Natural killer cell (primary cell): Measurements from ENCODE around the gene DNMT3L. TPM values are rescaled to one million over a fixed set of nuclear protein-coding genes. Genes with fewer than 3 reads are reported as not detected.
"Not testable (repeated sequence)": the region's sequence is repeated elsewhere in the genome, so short reads cannot be mapped to it uniquely, and the experiment has no call there.

Source experiments
- ATAC-seq, 3 donors: fragments of 150-1000 bp in 2 of 3; fragments of 200-7000 bp in 1 of 3; cut with Tn5 transposase; 1 replicate in 1 of 3; 2 replicates in 2 of 3; pipeline ENCODE4 v1.10.0; 2021; ENCODE audit warnings: mild to moderate bottlenecking in 2 of 3, moderate library complexity in 2 of 3
- DNase-seq, 2 donors: peaks; one replicate each; pipeline versions ENCODE4 v3.0.0 to v3.0.0-alpha.2; 2013 to 2021; ENCODE audit warnings: mixed read lengths in 1 of 2
- H3K27ac ChIP-seq: one replicate; pipeline ENCODE4 v1.5.1; 2013; ENCODE audit warnings: mild to moderate bottlenecking, low read length
- H3K27me3 ChIP-seq: one replicate; pipeline ENCODE4 v1.6.1; 2013; ENCODE audit warnings: low read length; ENCODE audit not compliant: control insufficient read depth, insufficient read depth
- H3K36me3 ChIP-seq: one replicate; pipeline ENCODE4 v1.6.1; 2013; ENCODE audit warnings: low read length; ENCODE audit not compliant: control insufficient read depth, insufficient read depth
- H3K4me1 ChIP-seq: one replicate; pipeline ENCODE4 v1.6.1; 2013; ENCODE audit warnings: low read length; ENCODE audit not compliant: control insufficient read depth, insufficient read depth
- H3K4me3 ChIP-seq: one replicate; pipeline ENCODE4 v1.5.1; 2013; ENCODE audit warnings: low read length
- H3K9me3 ChIP-seq: one replicate; pipeline ENCODE4 v1.6.1; 2013; ENCODE audit warnings: low read length; ENCODE audit not compliant: control insufficient read depth, insufficient read depth
- H3K27ac Mint-ChIP-seq, 2 donors: one replicate each; pipeline ENCODE4 v1.8.0; 2022; ENCODE audit warnings: mild to moderate bottlenecking in 2 of 2, mixed read lengths in 2 of 2, moderate library complexity in 1 of 2
- H3K27me3 Mint-ChIP-seq, 2 donors: one replicate each; pipeline ENCODE4 v1.8.0; 2022; ENCODE audit warnings: low read depth in 2 of 2, mixed read lengths in 2 of 2
- H3K36me3 Mint-ChIP-seq: one replicate; pipeline ENCODE4 v1.8.0; 2022; ENCODE audit warnings: mixed read lengths
- H3K4me1 Mint-ChIP-seq, 2 donors: one replicate each; pipeline ENCODE4 v1.8.0; 2022; ENCODE audit warnings: mixed read lengths in 2 of 2
- H3K4me3 Mint-ChIP-seq: one replicate; pipeline ENCODE4 v1.8.0; 2022; ENCODE audit warnings: mild to moderate bottlenecking, moderate library complexity, mixed read lengths
- H3K9me3 Mint-ChIP-seq, 2 donors: one replicate each; pipeline ENCODE4 v1.8.0; 2022; ENCODE audit warnings: mixed read lengths in 2 of 2
- CTCF ChIP-seq: fragments of 200-600 bp; IDR thresholded peaks from one replicate; pipeline ENCODE4 v1.8.0; 2022; ENCODE audit warnings: antibody characterized with exemption
- WGBS: methylation state at CpG from one replicate; pipeline ENCODE4 v1.1.7; 2013; ENCODE audit warnings: missing lambda C conversion rate; ENCODE audit not compliant: insufficient coverage; 5-methylcytosine and 5-hydroxymethylcytosine counted together
- intact Hi-C: fragments of 100-400 bp; cut with micrococcal nuclease; formaldehyde crosslinking; loops from one replicate; pipeline ENCODE4 v1.14.2; 2022
- total RNA-seq, 4 donors: library from RNA; stranded (reverse); fragments of 120-200 nt in 1 of 4; gene quantifications; one replicate each; pipeline versions ENCODE4 v1.2.3 to v1.2.4, GENCODE V29; 2013 to 2022

Gene DNMT3L
- total RNA-seq, 3 donors from 2014 or later (not counting 1 experiment from before 2014, with no cell fraction given), result not detected

- 62% methylated on average over 29 of the region's 29 CpGs for WGBS
- Mint-ChIP-seq H3K9me3 (no peaks in the 10 kb centered on the region), H3K27me3 (peaks cover 0 to 3% of the 10 kb centered on the region in 2 donors), H3K27ac (no peak overlapping the region), H3K36me3 (no peaks in the 10 kb centered on the region), H3K4me3 (no peak overlapping the region), H3K4me1 (no peaks in the 10 kb centered on the region)
- no peak for DNase-seq
- H3K27ac ChIP-seq, result no peak overlapping the region
- no peaks in the 10 kb centered on the region for H3K9me3 ChIP-seq
- no peak for ATAC-seq
- intact Hi-C loops, result no loop called here
- no peaks in the 10 kb centered on the region for H3K36me3 ChIP-seq
- no peaks in the 10 kb centered on the region for H3K4me1 ChIP-seq
- H3K4me3 ChIP-seq, result no peak overlapping the region
- TF ChIP-seq CTCF, result no peak
- no peaks in the 10 kb centered on the region for H3K27me3 ChIP-seq
These were observed 7.6 kb downstream of the DNMT3L start for GRCh38 chr21:44253832-44254710.

GRCh38 chr21:44249204-44250037 is 12.3 kb downstream of the DNMT3L start:
- H3K27me3 Mint-ChIP-seq, H3K27ac Mint-ChIP-seq, H3K9me3 ChIP-seq, H3K4me1 ChIP-seq, ATAC-seq, H3K36me3 Mint-ChIP-seq, intact Hi-C loops, H3K4me1 Mint-ChIP-seq, H3K4me3 ChIP-seq, H3K9me3 Mint-ChIP-seq, DNase-seq, H3K27me3 ChIP-seq, H3K4me3 Mint-ChIP-seq, H3K27ac ChIP-seq, H3K36me3 ChIP-seq: not testable (repeated sequence)
- WGBS, result no CpG with 5 or more reads among the region's 33 CpGs

GRCh38 chr21:44247904-44248303 is 13.8 kb downstream of the DNMT3L start:
- H3K9me3 ChIP-seq, H3K36me3 Mint-ChIP-seq, H3K4me1 Mint-ChIP-seq, H3K4me3 ChIP-seq, H3K4me3 Mint-ChIP-seq, H3K9me3 Mint-ChIP-seq, H3K27me3 Mint-ChIP-seq, H3K27ac ChIP-seq, DNase-seq, H3K4me1 ChIP-seq, H3K27me3 ChIP-seq, ATAC-seq, intact Hi-C loops, H3K27ac Mint-ChIP-seq, H3K36me3 ChIP-seq: not testable (repeated sequence)
- WGBS, result no CpG with 5 or more reads among the region's 17 CpGs

GRCh38 chr21:44243980-44244379 is 17.7 kb downstream of the DNMT3L start:
- ATAC-seq, result peak; percentile 74 to 78 (median 77)
- H3K9me3 ChIP-seq, H3K4me1 ChIP-seq, H3K9me3 Mint-ChIP-seq, H3K36me3 ChIP-seq, H3K27me3 Mint-ChIP-seq, H3K4me3 Mint-ChIP-seq, H3K4me1 Mint-ChIP-seq, H3K4me3 ChIP-seq, H3K36me3 Mint-ChIP-seq, H3K27ac ChIP-seq, H3K27me3 ChIP-seq, intact Hi-C loops, H3K27ac Mint-ChIP-seq, DNase-seq: not testable (repeated sequence)
- no CpG with 5 or more reads among the region's 15 CpGs for WGBS

- H3K27ac ChIP-seq, H3K36me3 Mint-ChIP-seq, H3K4me3 Mint-ChIP-seq, H3K9me3 Mint-ChIP-seq, H3K9me3 ChIP-seq, H3K27me3 ChIP-seq, H3K4me3 ChIP-seq, DNase-seq, H3K27ac Mint-ChIP-seq, H3K36me3 ChIP-seq, H3K4me1 Mint-ChIP-seq, H3K27me3 Mint-ChIP-seq, H3K4me1 ChIP-seq, intact Hi-C loops: not testable (repeated sequence)
- WGBS, result no CpG with 5 or more reads among the region's 27 CpGs
- ATAC-seq, result peak in 1 of 3 donors; percentile 19
These were observed 20.4 kb downstream of the DNMT3L start for GRCh38 chr21:44241281-44241680.

- H3K4me3 ChIP-seq, H3K4me1 Mint-ChIP-seq, DNase-seq, H3K4me1 ChIP-seq, H3K27ac Mint-ChIP-seq, intact Hi-C loops, H3K27me3 ChIP-seq, H3K9me3 ChIP-seq, H3K9me3 Mint-ChIP-seq, H3K36me3 Mint-ChIP-seq, H3K4me3 Mint-ChIP-seq, H3K36me3 ChIP-seq, H3K27ac ChIP-seq, H3K27me3 Mint-ChIP-seq: not testable (repeated sequence)
- ATAC-seq, result peak; percentile 55 to 70 (median 67)
- WGBS, result no CpG with 5 or more reads among the region's 53 CpGs
These were observed 20.9 kb downstream of the DNMT3L start, which contains the start of gene ICOSLG for GRCh38 chr21:44240842-44241241. ICOSLG (minus strand) TSS chr21:44240943; CDS start chr21:44240817, 126 bp downstream.

- H3K9me3 ChIP-seq, H3K27ac ChIP-seq, H3K4me1 ChIP-seq, H3K4me1 Mint-ChIP-seq, H3K27ac Mint-ChIP-seq, intact Hi-C loops, H3K36me3 Mint-ChIP-seq, H3K4me3 Mint-ChIP-seq, DNase-seq, H3K27me3 ChIP-seq, H3K36me3 ChIP-seq, H3K4me3 ChIP-seq, ATAC-seq, H3K27me3 Mint-ChIP-seq, H3K9me3 Mint-ChIP-seq: not testable (repeated sequence)
- WGBS, result no CpG with 5 or more reads among the region's 46 CpGs
These were observed 21.3 kb downstream of the DNMT3L start for GRCh38 chr21:44240353-44240752.
